GM18502 (cell line): ENCODE results near the gene TGM1.
"Not testable (repeated sequence)": the region's sequence is repeated elsewhere in the genome, so short reads cannot be mapped to it uniquely, and the experiment has no call there.

Experiments used
- ATAC-seq: cut with Tn5 transposase; IDR thresholded peaks from one replicate; pipeline ENCODE4 v1.9.1; 2021; ENCODE audit warnings: mild to moderate bottlenecking; ENCODE audit not compliant: unreplicated experiment, poor library complexity

TGM1 gene

DNA sequence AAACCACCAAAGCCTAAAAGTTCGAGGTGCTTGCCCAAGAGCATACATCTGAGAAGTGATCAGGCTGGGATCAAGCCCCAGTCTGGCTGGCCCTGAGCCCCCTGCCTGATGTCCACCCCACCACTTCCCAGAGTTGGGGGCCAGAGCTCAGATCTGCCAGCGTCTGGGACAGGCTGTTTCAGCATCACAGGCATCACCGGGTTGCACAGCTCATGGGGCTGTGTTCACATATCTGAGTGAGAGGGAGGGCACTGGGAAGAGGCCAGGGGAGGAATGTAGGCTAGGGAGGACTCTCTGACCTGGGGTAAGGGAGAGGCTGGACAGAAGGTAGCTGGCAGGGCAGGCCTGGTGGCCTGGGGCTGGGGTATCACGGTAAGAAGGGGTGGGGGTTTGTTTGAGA lies 6.0 kb downstream of the TGM1 start:
- no peak for ATAC-seq

- no peak for ATAC-seq
Measured at GRCh38 chr14:24255931-24256711, 6.9 kb downstream of the TGM1 start.

- no peak for ATAC-seq
Measured at GRCh38 chr14:24255438-24255837, 7.5 kb downstream of the TGM1 start.

DNA sequence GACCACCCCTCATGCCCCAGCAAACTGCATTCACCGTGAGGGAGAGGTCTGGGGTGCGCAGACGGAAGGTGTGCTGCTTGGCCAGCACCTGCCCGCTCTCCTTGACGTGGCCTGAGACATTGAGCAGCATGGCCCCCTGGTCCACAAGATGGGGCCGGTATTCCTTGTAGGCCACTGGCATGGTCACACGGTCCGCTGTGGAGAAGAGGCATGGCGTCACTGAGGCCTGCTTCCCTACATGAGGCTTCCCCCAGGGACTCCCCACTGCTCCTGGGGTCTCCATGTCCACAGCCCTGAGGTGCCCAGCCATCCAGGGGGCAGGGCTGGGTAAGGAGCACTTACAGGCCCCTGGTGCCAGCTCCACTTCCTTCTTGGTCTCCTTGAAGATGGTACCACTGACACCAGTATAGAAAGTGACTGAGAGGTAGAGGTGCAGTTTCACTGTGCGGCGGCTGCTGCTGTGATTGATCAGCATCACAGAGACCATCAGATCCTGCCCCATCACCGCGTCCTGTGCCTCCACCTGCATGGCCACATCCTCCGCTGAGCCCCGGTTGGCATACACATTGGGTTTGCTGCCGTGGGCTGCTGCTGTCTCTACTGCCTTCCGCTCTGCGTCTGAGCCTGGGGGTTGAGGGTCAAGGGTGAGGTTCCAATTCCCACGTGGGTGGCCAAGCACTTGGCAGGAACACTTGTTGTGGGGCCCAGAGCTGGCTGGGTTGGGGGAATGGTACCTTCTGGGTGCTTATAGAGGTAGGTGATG lies 8.2 kb downstream of the TGM1 start:
- no peak for ATAC-seq

DNA sequence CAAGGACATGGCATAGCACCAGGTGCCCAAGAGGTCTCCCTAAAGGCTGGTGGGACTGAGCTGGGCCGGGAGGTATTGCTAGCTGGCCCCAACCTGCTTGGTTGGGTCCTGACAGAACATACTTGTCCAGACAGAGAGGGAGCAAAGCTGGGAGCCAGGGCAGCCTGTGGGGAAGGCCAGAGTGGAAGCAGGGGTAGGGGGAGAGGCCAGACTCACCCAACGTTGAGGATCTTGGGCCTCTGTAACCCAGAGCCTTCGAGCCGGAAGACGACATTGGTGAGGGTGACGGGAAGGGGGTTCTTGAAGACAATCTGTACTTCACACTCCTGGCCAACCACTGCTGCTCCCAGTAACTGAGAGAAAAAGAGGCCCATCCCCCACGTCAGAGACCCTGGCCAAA lies 9.0 kb downstream of the TGM1 start:
- ATAC-seq = no peak

DNA sequence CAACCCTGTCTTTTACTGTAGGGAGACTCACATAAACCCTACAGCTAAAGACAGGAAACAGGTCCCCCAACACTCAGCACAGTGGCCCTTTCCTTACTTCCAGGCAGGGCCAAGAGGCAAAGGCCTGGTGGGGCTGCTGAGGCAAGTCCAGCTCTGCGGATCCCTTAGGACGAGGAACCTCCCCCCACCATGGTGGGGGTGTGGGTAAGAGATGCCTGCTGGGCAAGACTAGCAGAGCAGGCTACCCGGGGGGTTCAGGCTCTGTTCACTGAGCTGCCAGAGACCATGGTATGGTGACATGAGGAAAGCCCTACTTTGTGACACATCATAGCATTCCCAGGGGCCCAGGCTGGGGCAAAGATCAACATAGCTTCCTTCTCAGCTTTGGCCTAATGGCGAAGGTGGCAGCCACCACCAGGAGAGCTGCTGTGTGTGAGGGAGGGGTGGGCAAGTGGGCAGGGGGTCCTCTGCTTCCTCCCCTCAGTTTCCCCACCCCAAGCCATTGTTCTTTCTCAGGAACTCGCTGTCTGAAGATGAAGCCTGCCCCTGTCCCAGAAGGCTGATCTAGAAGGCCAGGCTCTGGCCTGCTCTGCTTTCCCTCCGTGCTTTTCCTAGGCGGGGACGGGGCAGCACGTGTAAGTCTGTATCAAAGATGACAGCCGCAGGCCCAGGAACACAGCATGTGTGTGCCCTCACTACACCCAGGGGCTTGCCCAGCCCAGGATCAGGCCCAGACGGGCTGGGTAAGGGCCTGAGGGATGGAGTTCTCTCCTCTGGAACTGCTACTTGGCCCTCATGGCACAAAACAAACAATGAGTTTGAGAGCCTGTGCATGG lies 10.5 kb downstream of the TGM1 start:
- no peak for ATAC-seq

GRCh38 chr14:24251880-24252288 lies 11.1 kb downstream of the TGM1 start:
- ATAC-seq = no peak

DNA sequence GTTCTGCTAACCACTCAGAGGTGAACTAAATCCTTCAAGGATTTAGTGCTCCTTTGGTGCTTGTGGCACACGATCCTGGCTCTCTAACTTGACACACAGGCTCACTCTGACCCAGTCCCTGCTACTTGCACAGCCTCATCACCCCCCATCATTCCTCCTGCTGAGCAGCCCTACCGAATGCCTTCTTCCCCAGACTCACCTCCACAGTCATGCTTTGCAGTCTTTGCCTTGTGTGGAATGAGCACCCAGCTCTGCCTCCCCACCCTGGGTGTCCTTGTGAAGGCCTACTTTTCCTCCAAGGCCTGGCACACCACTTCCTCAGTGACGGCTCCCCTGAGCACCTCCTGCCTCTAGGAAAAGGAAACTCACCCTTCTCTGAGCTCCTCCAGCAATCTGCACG lies 12.6 kb downstream of the TGM1 start:
- no peak for ATAC-seq

GRCh38 chr14:24249230-24250021 lies 13.6 kb downstream of the TGM1 start:
- no peak for ATAC-seq

GRCh38 chr14:24247422-24247821 lies 15.6 kb downstream of the TGM1 start:
- no peak for ATAC-seq

- no peak for ATAC-seq
Measured at GRCh38 chr14:24246765-24247212, 16.2 kb downstream of the TGM1 start.

DNA sequence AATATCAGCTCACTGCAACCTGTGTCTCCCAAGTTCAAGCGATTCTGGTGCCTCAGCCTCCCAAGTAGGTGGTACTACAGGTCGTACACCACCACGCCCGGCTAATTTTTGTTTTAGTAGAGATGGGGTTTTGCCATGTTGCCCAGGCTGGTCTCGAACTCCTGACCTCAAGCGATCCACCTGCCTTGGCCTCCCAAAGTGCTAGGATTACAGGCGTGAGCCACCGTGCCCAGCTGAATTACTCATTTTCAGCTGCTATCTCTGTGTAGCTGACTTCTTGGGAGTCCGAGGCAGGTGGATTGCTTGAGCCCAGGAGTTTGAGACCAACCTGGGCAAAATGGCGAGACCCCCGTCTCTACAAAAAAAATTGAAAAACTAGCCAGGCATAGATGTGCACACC lies 17.6 kb downstream of the TGM1 start:
- not testable (repeated sequence) for ATAC-seq

- ATAC-seq = no peak
Measured at GRCh38 chr14:24243336-24243836, 19.6 kb downstream of the TGM1 start.

GRCh38 chr14:24241829-24242443 lies 21.0 kb downstream of the TGM1 start:
- ATAC-seq = peak; percentile 79

DNA sequence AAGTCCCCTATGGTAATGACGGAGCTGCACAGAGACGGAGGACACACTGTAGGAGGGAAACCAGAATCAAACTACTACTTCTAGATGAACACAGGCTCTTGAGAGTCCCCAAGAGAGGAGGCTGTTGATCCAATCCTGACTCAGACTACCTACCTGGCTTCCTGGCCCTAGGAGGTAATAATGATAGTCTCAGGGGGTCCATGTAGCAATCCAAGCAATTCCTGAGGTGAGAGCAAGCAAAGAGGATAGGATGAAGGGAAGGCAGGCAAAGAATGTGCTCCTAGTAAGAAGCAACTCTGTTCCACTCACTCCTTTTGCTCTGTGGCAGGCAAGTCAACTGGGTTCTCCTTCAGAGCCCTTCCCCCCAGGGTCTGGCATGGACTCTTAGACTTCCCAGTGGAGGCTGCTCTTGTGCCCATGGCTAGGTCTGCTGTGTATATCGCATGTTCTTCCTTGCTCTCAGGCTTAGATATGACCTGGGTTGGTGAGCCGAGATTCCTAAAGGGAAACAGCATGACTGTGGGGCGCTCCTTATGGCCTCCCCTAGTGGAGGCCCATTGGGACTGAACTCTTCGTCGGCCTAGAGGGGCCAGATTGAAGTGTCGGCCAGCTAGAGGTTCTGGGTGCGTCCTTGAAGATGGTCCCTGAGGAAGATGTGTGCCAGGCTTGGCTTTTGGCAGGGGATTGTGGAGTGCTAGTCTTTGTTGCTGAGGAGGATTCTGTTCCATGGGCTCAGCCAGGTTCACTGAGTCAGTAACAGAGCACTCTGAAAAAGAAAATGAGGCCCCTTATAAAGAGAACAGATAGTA lies 22.7 kb downstream of the TGM1 start:
- no peak for ATAC-seq

- ATAC-seq = no peak
Measured at GRCh38 chr14:24238527-24239037, 24.4 kb downstream of the TGM1 start.

- ATAC-seq = no peak
Measured at GRCh38 chr14:24238123-24238522, 24.9 kb downstream of the TGM1 start.

- ATAC-seq = no peak
Measured at GRCh38 chr14:24237463-24237955, 25.5 kb downstream of the TGM1 start.
